Endometrium (tissue), 2 donors: ENCODE data around the gene LCN1.

Experiments used
- FAIRE-seq: peaks from 2 replicates; lab custom pipeline; 2012; peaks lifted over from hg19 to GRCh38; lab: Jason Lieb, UNC
- donor health status: control.
- donor health status: control.

LCN1 gene

GRCh38 chr9:135570456-135570855, 49.2 kb downstream of the LCN1 start:
- FAIRE-seq, result no peak

GRCh38 chr9:135572233-135572632, 51.0 kb downstream of the LCN1 start:
- no peak for FAIRE-seq

GRCh38 chr9:135573124-135573523, 51.9 kb downstream of the LCN1 start:
- FAIRE-seq, result no peak

- no peak for FAIRE-seq
These were observed 53.1 kb downstream of the LCN1 start for GRCh38 chr9:135574331-135574730.

GRCh38 chr9:135574943-135575342, 53.7 kb downstream of the LCN1 start:
- FAIRE-seq, result no peak
